ENCODE measurements around the gene SFMBT2.
"Not testable (repeated sequence)": the region's sequence is repeated elsewhere in the genome, so short reads cannot be mapped to it uniquely, and the experiment has no call there.

SFMBT2 gene

DNA sequence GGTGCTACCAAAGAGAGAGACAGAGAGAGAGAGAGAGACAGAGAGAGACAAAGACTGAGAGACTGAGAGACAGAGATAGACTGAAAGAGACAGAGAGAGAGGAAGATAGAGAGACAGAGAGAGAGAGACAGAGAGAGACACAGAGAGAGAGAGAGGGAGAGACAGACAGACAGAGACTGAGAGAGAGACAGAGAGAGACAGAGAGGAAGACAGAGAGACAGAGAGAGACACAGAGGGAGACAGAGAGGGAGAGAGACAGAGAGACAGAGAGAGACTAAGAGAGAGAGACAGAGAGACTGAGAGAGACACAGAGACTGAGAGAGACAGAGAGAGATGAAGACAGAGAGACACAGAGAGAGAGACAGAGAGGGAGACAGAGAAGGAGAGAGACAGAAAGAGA is 91.2 kb downstream of the SFMBT2 start:
- H3K9me3 ChIP-seq (ENCODE audit: control insufficient read depth, insufficient read depth, low read length): no peaks in the 10 kb centered on the region
- H3K4me1 ChIP-seq (ENCODE audit: control insufficient read depth, insufficient read depth, low read length): no peaks in the 10 kb centered on the region
- H3K27me3 ChIP-seq (ENCODE audit: control insufficient read depth, insufficient read depth, low read length): no peaks in the 10 kb centered on the region
- no peak overlapping the region for H3K9ac ChIP-seq (ENCODE audit: low read depth, low read length)
- H3K36me3 ChIP-seq (ENCODE audit: control insufficient read depth, insufficient read depth, low read length): no peaks in the 10 kb centered on the region
- H3K27ac ChIP-seq (ENCODE audit: low read depth, low read length): no peak overlapping the region
- no peak overlapping the region for H3K4me3 ChIP-seq (ENCODE audit: low read depth, low read length)

DNA sequence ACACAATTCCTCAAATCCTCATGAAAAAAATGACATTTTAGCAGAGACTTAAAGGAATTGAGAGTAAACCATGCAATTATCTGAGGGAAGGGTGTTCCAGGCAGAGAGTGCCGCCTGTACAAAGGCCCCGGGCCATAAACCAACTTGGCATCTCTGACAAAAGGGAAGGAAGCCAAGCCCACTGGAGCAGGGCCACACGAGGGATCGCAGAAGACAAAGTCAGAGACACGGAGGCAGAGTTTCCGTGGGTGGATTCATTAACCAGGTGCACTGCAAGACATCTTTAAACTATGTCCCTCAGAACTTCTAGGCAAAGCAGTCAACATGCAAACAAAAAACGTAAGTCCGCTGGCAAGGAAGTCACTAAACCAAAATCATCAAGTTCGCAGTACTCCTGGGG is 92.0 kb downstream of the SFMBT2 start:
- Histone ChIP-seq H3K9me3 (ENCODE audit: control insufficient read depth, insufficient read depth, low read length) (no peaks in the 10 kb centered on the region), H3K4me1 (ENCODE audit: control insufficient read depth, insufficient read depth, low read length) (no peaks in the 10 kb centered on the region), H3K27me3 (ENCODE audit: control insufficient read depth, insufficient read depth, low read length) (no peaks in the 10 kb centered on the region), H3K36me3 (ENCODE audit: control insufficient read depth, insufficient read depth, low read length) (no peaks in the 10 kb centered on the region), H3K27ac (ENCODE audit: low read depth, low read length) (no peak overlapping the region), H3K4me3 (ENCODE audit: low read depth, low read length) (no peak overlapping the region), H3K9ac (ENCODE audit: low read depth, low read length) (no peak overlapping the region)

DNA sequence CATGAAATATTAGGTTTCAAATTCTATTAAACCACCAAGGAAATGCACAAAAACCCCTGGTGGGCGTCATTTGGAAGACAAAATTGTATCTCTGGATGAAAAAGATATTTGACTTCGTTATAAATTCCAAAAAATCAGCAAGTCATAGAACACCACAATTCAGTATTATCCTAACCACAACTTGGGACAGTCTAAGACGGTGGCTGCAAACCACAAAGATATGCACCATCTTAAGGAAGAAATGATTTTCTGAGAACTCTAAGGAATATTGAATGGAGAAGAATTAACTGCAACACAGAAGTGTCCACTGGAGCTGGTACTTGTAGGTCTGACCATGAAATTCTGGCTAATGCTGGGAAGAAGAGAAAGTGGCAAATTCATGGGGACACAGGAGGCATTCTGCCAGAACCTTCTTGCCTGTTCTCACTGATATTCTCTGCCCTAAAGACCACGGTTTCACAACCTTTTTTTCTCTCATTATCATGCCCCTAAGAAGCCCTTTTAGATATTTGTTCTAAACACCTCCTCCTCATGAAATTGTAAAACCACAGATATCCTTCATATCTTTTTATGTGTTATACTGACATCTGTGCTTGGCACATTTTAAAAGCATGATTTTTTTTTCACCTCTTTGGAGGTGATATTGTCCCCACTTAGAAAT is 92.9 kb downstream of the SFMBT2 start:
- Histone ChIP-seq H3K27me3 (ENCODE audit: control insufficient read depth, insufficient read depth, low read length) (no peaks in the 10 kb centered on the region), H3K27ac (ENCODE audit: low read depth, low read length) (no peak overlapping the region), H3K36me3 (ENCODE audit: control insufficient read depth, insufficient read depth, low read length) (no peaks in the 10 kb centered on the region)

DNA sequence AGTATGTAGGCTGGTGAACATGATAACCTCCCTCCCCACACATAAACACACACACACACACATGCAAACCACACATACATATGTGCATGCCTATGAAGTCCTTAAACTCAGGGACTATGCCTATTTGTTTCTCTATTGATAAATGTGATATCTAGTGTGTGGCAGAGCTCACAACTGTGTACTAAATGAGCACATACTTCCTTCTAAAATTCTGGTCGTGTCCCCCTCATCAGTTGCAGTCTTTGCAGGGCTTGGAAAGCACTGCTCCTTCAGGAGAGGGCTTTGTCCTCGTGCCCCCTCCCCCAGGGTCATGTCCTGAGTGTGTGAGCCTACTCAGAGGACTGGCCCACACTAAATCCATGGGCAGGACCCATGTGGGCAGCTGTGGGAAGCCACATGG is 94.0 kb downstream of the SFMBT2 start:
- no peaks in the 10 kb centered on the region for H3K9me3 ChIP-seq (ENCODE audit: control insufficient read depth, insufficient read depth, low read length)
- no peaks in the 10 kb centered on the region for H3K36me3 ChIP-seq (ENCODE audit: control insufficient read depth, insufficient read depth, low read length)

More for the DNA sequence above, 92.9 kb downstream of the SFMBT2 start:
- no peak overlapping the region for H3K9ac ChIP-seq (ENCODE audit: low read depth, low read length)
- H3K4me3 ChIP-seq (ENCODE audit: low read depth, low read length): no peak overlapping the region
- H3K9me3 ChIP-seq (ENCODE audit: control insufficient read depth, insufficient read depth, low read length): no peaks in the 10 kb centered on the region
- H3K4me1 ChIP-seq (ENCODE audit: control insufficient read depth, insufficient read depth, low read length): no peaks in the 10 kb centered on the region

DNA sequence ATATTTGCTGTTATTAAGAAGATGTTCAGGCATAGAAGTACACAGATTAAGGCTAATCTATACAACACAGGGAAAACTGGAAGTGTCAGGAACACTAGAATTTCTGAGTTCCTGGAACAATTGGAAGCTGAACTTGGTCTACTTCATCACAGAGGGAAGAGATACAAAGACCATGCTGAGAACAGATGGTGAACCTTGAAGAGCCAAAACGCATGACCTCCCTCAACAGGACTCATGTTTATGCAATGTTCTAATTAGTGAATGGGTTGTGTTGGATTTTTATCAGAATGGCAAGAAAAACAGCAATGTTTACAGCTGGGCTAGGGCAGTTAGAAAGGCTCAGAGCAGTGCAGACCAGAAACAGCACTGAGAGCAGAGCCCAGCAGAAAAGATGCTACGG is 94.9 kb downstream of the SFMBT2 start:
- Histone ChIP-seq H3K4me1 (ENCODE audit: control insufficient read depth, insufficient read depth, low read length) (no peaks in the 10 kb centered on the region), H3K9ac (ENCODE audit: low read depth, low read length) (no peak overlapping the region), H3K9me3 (ENCODE audit: control insufficient read depth, insufficient read depth, low read length) (no peaks in the 10 kb centered on the region), H3K4me3 (ENCODE audit: low read depth, low read length) (no peak overlapping the region), H3K27ac (ENCODE audit: low read depth, low read length) (no peak overlapping the region), H3K36me3 (ENCODE audit: control insufficient read depth, insufficient read depth, low read length) (no peaks in the 10 kb centered on the region), H3K27me3 (ENCODE audit: control insufficient read depth, insufficient read depth, low read length) (no peaks in the 10 kb centered on the region)

More for the DNA sequence above, 94.0 kb downstream of the SFMBT2 start:
- Histone ChIP-seq H3K4me3 (ENCODE audit: low read depth, low read length) (no peak overlapping the region), H3K4me1 (ENCODE audit: control insufficient read depth, insufficient read depth, low read length) (no peaks in the 10 kb centered on the region), H3K27ac (ENCODE audit: low read depth, low read length) (no peak overlapping the region), H3K9ac (ENCODE audit: low read depth, low read length) (no peak overlapping the region), H3K27me3 (ENCODE audit: control insufficient read depth, insufficient read depth, low read length) (no peaks in the 10 kb centered on the region)

DNA sequence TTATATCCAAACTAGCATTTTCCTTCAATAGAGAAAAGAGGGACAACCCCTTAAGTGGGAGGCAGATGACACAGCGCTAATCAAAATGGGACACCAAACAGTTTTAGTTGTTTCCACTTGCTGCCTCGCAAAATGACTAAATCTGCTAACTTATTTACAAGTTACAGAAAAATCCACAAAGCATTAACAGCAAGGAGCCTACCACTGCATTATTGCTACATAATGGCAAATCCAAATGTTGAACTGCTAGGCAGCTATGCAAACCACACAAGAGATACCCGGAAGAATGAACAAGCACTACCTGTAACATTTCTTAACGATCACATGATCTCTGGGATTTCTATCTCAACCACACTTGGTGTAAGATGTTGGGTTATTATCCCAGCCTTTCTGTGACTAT is 96.7 kb downstream of the SFMBT2 start:
- Histone ChIP-seq H3K27ac (ENCODE audit: low read depth, low read length) (no peak overlapping the region), H3K4me3 (ENCODE audit: low read depth, low read length) (no peak overlapping the region), H3K27me3 (ENCODE audit: control insufficient read depth, insufficient read depth, low read length) (no peaks in the 10 kb centered on the region), H3K4me1 (ENCODE audit: control insufficient read depth, insufficient read depth, low read length) (no peaks in the 10 kb centered on the region), H3K9me3 (ENCODE audit: control insufficient read depth, insufficient read depth, low read length) (no peaks in the 10 kb centered on the region), H3K36me3 (ENCODE audit: control insufficient read depth, insufficient read depth, low read length) (no peaks in the 10 kb centered on the region), H3K9ac (ENCODE audit: low read depth, low read length) (no peak overlapping the region)

DNA sequence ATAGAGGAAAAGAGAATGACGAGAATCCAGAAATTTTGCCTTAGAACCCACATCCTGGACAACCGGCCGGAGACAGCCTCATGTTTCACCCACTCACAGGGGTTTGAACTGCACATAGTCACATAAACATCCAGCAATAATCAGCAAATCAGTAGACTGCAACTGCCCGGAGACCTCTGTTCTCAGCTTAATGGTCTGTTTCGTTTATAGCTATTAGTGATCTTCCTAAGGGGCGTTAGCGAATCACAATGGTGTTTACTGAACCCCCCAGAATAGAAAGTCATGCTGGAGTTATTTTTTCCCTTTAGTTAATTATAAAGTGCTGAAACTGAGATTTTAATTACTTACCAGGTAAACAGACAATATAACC is 98.4 kb downstream of the SFMBT2 start:
- no peak overlapping the region for H3K27ac ChIP-seq (ENCODE audit: low read depth, low read length)
- no peaks in the 10 kb centered on the region for H3K4me1 ChIP-seq (ENCODE audit: control insufficient read depth, insufficient read depth, low read length)
- no peaks in the 10 kb centered on the region for H3K27me3 ChIP-seq (ENCODE audit: control insufficient read depth, insufficient read depth, low read length)
- no peaks in the 10 kb centered on the region for H3K36me3 ChIP-seq (ENCODE audit: control insufficient read depth, insufficient read depth, low read length)
- no peaks in the 10 kb centered on the region for H3K9me3 ChIP-seq (ENCODE audit: control insufficient read depth, insufficient read depth, low read length)
- H3K9ac ChIP-seq (ENCODE audit: low read depth, low read length): no peak overlapping the region
- H3K4me3 ChIP-seq (ENCODE audit: low read depth, low read length): no peak overlapping the region

DNA sequence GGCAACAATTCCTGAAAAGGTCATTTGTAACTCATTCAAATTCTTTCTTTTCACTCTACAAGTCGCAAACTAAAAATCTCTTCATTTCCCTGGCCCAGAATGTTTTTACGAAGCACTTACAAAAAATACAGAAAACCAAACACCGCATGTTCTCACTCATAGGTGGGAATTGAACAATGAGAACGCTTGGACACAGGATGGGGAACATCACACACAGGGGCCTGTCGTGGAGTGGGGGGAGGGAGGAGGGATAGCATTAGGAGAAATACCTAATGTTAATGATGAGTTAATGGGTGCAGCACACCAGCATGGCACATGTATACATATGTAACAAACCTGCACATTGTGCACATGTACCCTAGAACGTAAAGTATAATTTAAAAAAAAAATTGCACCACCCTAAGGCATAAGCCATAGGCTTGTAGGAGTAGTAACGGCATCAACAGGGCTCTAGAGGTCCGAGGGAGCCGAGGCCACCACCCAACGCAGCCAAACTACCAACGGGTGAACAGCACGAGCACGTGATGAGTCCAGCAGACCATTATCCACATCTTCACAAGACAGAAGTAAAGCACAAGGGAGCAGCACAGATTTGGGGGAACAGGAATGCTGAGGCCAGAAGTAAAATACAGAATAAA is 98.9 kb downstream of the SFMBT2 start:
- not testable (repeated sequence) for H3K9ac ChIP-seq (ENCODE audit: low read depth, low read length); H3K27ac ChIP-seq (ENCODE audit: low read depth, low read length)

DNA sequence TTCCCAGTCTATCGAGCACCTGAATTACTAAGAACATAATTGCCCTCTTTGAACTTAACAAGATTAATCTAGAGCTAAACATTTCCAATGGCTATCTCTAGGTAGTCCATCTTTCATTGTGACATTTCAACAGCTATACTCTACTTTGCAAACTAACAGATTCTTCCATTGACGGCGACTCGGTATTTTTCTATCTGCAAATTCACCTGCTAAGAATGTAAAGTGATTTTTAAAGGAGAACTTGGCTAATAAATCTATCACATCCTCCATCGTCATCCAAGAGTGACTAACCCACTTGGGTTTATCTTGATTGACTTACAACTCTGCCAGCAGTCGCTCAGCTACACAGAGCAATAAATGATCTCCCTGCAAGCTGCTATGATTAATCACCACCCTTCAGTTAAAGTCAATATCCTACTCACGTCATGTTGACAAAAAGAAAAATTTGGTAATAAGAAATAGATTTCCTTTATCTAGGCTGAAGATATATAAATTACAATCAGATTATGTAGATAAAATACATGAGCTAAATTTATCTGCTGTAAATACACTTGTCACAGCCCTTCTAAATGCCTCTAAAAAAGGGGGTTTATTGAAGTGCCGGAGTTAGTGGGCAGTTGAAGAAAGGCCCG is 99.5 kb downstream of the SFMBT2 start:
- Histone ChIP-seq H3K9me3 (ENCODE audit: control insufficient read depth, insufficient read depth, low read length) (no peaks in the 10 kb centered on the region), H3K4me3 (ENCODE audit: low read depth, low read length) (no peak overlapping the region), H3K9ac (ENCODE audit: low read depth, low read length) (no peak overlapping the region), H3K4me1 (ENCODE audit: control insufficient read depth, insufficient read depth, low read length) (no peaks in the 10 kb centered on the region), H3K27me3 (ENCODE audit: control insufficient read depth, insufficient read depth, low read length) (no peaks in the 10 kb centered on the region), H3K36me3 (ENCODE audit: control insufficient read depth, insufficient read depth, low read length) (no peaks in the 10 kb centered on the region), H3K27ac (ENCODE audit: low read depth, low read length) (no peak overlapping the region)

More for the DNA sequence above, 98.9 kb downstream of the SFMBT2 start:
- not testable (repeated sequence) for H3K4me3 ChIP-seq (ENCODE audit: low read depth, low read length); H3K9me3 ChIP-seq (ENCODE audit: control insufficient read depth, insufficient read depth, low read length); H3K27me3 ChIP-seq (ENCODE audit: control insufficient read depth, insufficient read depth, low read length); H3K4me1 ChIP-seq (ENCODE audit: control insufficient read depth, insufficient read depth, low read length); H3K36me3 ChIP-seq (ENCODE audit: control insufficient read depth, insufficient read depth, low read length)

DNA sequence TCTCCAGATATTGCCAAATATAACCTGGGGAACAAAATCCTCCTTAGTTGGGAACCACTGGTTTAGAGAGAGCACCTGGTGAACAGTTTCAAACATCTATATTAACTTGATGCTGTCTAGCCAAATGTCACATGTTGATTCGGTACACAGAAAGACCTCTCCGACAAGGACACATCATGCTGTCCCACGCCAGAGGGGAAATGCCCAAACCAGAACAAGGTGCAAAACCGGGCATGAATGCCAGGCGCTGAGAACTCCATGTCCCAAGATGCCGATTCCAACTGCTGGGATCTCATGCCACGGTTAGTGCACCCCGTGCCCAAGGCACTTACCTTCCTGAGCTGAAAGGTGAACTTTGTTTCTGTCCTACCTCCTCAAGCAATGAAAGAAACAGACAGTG is 100.8 kb downstream of the SFMBT2 start:
- no peak overlapping the region for H3K27ac ChIP-seq (ENCODE audit: low read depth, low read length)
- no peaks in the 10 kb centered on the region for H3K27me3 ChIP-seq (ENCODE audit: control insufficient read depth, insufficient read depth, low read length)
- H3K36me3 ChIP-seq (ENCODE audit: control insufficient read depth, insufficient read depth, low read length): no peaks in the 10 kb centered on the region
- no peak overlapping the region for H3K9ac ChIP-seq (ENCODE audit: low read depth, low read length)
- H3K4me3 ChIP-seq (ENCODE audit: low read depth, low read length): no peak overlapping the region
- H3K9me3 ChIP-seq (ENCODE audit: control insufficient read depth, insufficient read depth, low read length): no peaks in the 10 kb centered on the region
- no peaks in the 10 kb centered on the region for H3K4me1 ChIP-seq (ENCODE audit: control insufficient read depth, insufficient read depth, low read length)

DNA sequence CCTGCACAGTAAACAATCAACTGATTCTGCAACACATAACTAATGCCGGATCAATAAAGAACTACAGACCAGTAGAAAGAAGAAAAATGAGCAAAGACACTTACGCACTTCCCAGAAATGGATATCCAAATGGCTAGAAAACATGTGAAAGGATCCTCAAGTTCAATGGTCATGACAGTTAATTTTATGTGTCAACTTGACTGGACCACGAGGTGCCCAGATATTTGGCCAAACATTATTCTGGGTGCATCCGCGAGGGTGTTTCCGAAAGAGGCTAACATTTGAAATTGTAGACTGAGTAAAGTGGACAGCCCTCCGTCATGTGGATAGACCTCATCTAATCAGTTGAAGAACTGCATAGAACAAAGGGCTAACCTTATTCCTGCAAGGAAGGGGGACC is 102.0 kb downstream of the SFMBT2 start:
- Histone ChIP-seq H3K27ac (ENCODE audit: low read depth, low read length) (no peak overlapping the region), H3K4me1 (ENCODE audit: control insufficient read depth, insufficient read depth, low read length) (no peaks in the 10 kb centered on the region), H3K36me3 (ENCODE audit: control insufficient read depth, insufficient read depth, low read length) (no peaks in the 10 kb centered on the region), H3K9me3 (ENCODE audit: control insufficient read depth, insufficient read depth, low read length) (no peaks in the 10 kb centered on the region), H3K9ac (ENCODE audit: low read depth, low read length) (no peak overlapping the region), H3K27me3 (ENCODE audit: control insufficient read depth, insufficient read depth, low read length) (no peaks in the 10 kb centered on the region), H3K4me3 (ENCODE audit: low read depth, low read length) (no peak overlapping the region)
